ENCODE results near the gene USP12. TPM values are rescaled to one million over a fixed set of nuclear protein-coding genes. Genes with fewer than 3 reads are reported as not detected.
A peak's percentile ranks its signal among the peaks of the same experiment; 100 is the strongest.

Gene USP12
- total and polyA plus RNA-seq, 2 donors from 2014 or later: 15.0 to 27.5 TPM

- TF ChIP-seq CTCF (IDR thresholded peaks at IDR 0.05; ENCODE audit: borderline replicate concordance, extremely low read depth, insufficient read depth): no peak
- Histone ChIP-seq H3K4me3 (ENCODE audit: low read length in 3 of 3) (no peak overlapping the region), H3K27me3 (ENCODE audit: control insufficient read depth, insufficient read depth, low read length) (no peaks in the 10 kb centered on the region), H3K9ac (ENCODE audit: low read length in 3 of 3) (no peak overlapping the region), H3K36me3 (ENCODE audit: control insufficient read depth in 2 of 3, insufficient read depth in 3 of 3, low read length in 3 of 3) (no peaks in the 10 kb centered on the region), H3K4me1 (ENCODE audit: control insufficient read depth in 2 of 3, insufficient read depth in 2 of 3, low read depth in 1 of 3, low read length in 3 of 3) (peaks cover 0 to 3% (median 0%) of the 10 kb centered on the region in 3 donors), H3K27ac (ENCODE audit: low read depth in 2 of 2, low read length in 2 of 2) (no peak overlapping the region), H3K9me3 (ENCODE audit: control insufficient read depth in 2 of 3, insufficient read depth in 1 of 3, low read length in 3 of 3) (no peaks in the 10 kb centered on the region)
- DNase-seq (no peak), FAIRE-seq (no peak)
- intact Hi-C loops (cut with DNase I): no loop called here
Measured at GRCh38 chr13:27140060-27140459, 31.6 kb downstream of the USP12 start.

GRCh38 chr13:27139565-27139964 lies 32.0 kb downstream of the USP12 start:
- H3K4me3 ChIP-seq (ENCODE audit: low read length in 3 of 3): no peak overlapping the region
- no peak overlapping the region for H3K9ac ChIP-seq (ENCODE audit: low read length in 3 of 3)
- TF ChIP-seq CTCF (IDR thresholded peaks at IDR 0.05; ENCODE audit: borderline replicate concordance, extremely low read depth, insufficient read depth): no peak
- intact Hi-C loops (cut with DNase I): no loop called here
- FAIRE-seq (no peak), DNase-seq (no peak)
- H3K36me3 ChIP-seq (ENCODE audit: control insufficient read depth in 2 of 3, insufficient read depth in 3 of 3, low read length in 3 of 3): no peaks in the 10 kb centered on the region
- H3K27ac ChIP-seq (ENCODE audit: low read depth in 2 of 2, low read length in 2 of 2): no peak overlapping the region
- H3K9me3 ChIP-seq (ENCODE audit: control insufficient read depth in 2 of 3, insufficient read depth in 1 of 3, low read length in 3 of 3): no peaks in the 10 kb centered on the region
- H3K27me3 ChIP-seq (ENCODE audit: control insufficient read depth, insufficient read depth, low read length): no peaks in the 10 kb centered on the region
- H3K4me1 ChIP-seq (ENCODE audit: control insufficient read depth in 2 of 3, insufficient read depth in 2 of 3, low read depth in 1 of 3, low read length in 3 of 3): peaks cover 0 to 3% (median 0%) of the 10 kb centered on the region in 3 donors

- Histone ChIP-seq H3K9ac (ENCODE audit: low read length in 3 of 3) (no peak overlapping the region), H3K36me3 (ENCODE audit: control insufficient read depth in 2 of 3, insufficient read depth in 3 of 3, low read length in 3 of 3) (no peaks in the 10 kb centered on the region), H3K4me3 (ENCODE audit: low read length in 3 of 3) (no peak overlapping the region), H3K27me3 (ENCODE audit: control insufficient read depth, insufficient read depth, low read length) (no peaks in the 10 kb centered on the region), H3K9me3 (ENCODE audit: control insufficient read depth in 2 of 3, insufficient read depth in 1 of 3, low read length in 3 of 3) (no peaks in the 10 kb centered on the region), H3K4me1 (ENCODE audit: control insufficient read depth in 2 of 3, insufficient read depth in 2 of 3, low read depth in 1 of 3, low read length in 3 of 3) (peaks cover 0 to 3% (median 0%) of the 10 kb centered on the region in 3 donors), H3K27ac (ENCODE audit: low read depth in 2 of 2, low read length in 2 of 2) (no peak overlapping the region)
- TF ChIP-seq CTCF (IDR thresholded peaks at IDR 0.05; ENCODE audit: borderline replicate concordance, extremely low read depth, insufficient read depth): no peak
- FAIRE-seq (no peak), DNase-seq (no peak)
- intact Hi-C loops (cut with DNase I): no loop called here
Measured at GRCh38 chr13:27138457-27139093, 33.0 kb downstream of the USP12 start.

GRCh38 chr13:27137759-27138158 lies 33.9 kb downstream of the USP12 start:
- H3K27me3 ChIP-seq (ENCODE audit: control insufficient read depth, insufficient read depth, low read length): no peaks in the 10 kb centered on the region
- no peak for FAIRE-seq

More at GRCh38 chr13:27137759-27138158, 33.9 kb downstream of the USP12 start:
- H3K9ac ChIP-seq (ENCODE audit: low read length in 3 of 3): no peak overlapping the region
- H3K9me3 ChIP-seq (ENCODE audit: control insufficient read depth in 2 of 3, insufficient read depth in 1 of 3, low read length in 3 of 3): no peaks in the 10 kb centered on the region
- no peak for TF ChIP-seq CTCF (IDR thresholded peaks at IDR 0.05; ENCODE audit: borderline replicate concordance, extremely low read depth, insufficient read depth)
- H3K27ac ChIP-seq (ENCODE audit: low read depth in 2 of 2, low read length in 2 of 2): no peak overlapping the region
- peaks cover 0 to 3% (median 0%) of the 10 kb centered on the region in 3 donors for H3K4me1 ChIP-seq (ENCODE audit: control insufficient read depth in 2 of 3, insufficient read depth in 2 of 3, low read depth in 1 of 3, low read length in 3 of 3)
- DNase-seq: peak in 1 of 5 donors; percentile 5
- no peak overlapping the region for H3K4me3 ChIP-seq (ENCODE audit: low read length in 3 of 3)
- no peaks in the 10 kb centered on the region for H3K36me3 ChIP-seq (ENCODE audit: control insufficient read depth in 2 of 3, insufficient read depth in 3 of 3, low read length in 3 of 3)
- intact Hi-C loops (cut with DNase I): no loop called here
